ENCODE measurements around the gene PACSIN3.

GRCh38 chr11:47222696-47223095, 36.5 kb upstream of the PACSIN3 start:
- no peak for TF ChIP-seq CTCF (IDR thresholded peaks at IDR 0.05)
- TF ChIP-seq EP300 (IDR thresholded peaks at IDR 0.05), result no peak

Data from sigmoid colon (tissue), 4 donors.